Thymus (tissue), 11 donors: ENCODE data around the gene C3orf20. TPM values are rescaled to one million over a fixed set of nuclear protein-coding genes. Genes with fewer than 3 reads are reported as not detected.

ENCODE experiments used
- DNase-seq, 9 donors: peaks; one replicate each; pipeline ENCODE4 v3.0.0-alpha.2; 2013; ENCODE audit warnings: low spot score in 9 of 9, low read depth in 6 of 9, missing footprints in 1 of 9
- H3K27ac ChIP-seq, 2 donors: one replicate each; pipeline ENCODE4 v1.5.1; 2013; ENCODE audit warnings: control low read depth in 1 of 2, low read depth in 1 of 2, low read length in 1 of 2, mild to moderate bottlenecking in 1 of 2, moderate library complexity in 1 of 2
- H3K27me3 ChIP-seq, 2 donors: one replicate each; pipeline ENCODE4 v1.5.1; 2013; ENCODE audit warnings: low read length in 1 of 2; ENCODE audit not compliant: control insufficient read depth in 2 of 2, insufficient read depth in 1 of 2
- H3K36me3 ChIP-seq, 2 donors: one replicate each; pipeline ENCODE4 v1.5.1; 2013; ENCODE audit warnings: low read length in 1 of 2, mild to moderate bottlenecking in 1 of 2, moderate library complexity in 1 of 2; ENCODE audit not compliant: control insufficient read depth in 2 of 2, insufficient read depth in 2 of 2
- H3K4me1 ChIP-seq, 2 donors: one replicate each; pipeline ENCODE4 v1.5.1; 2013; ENCODE audit warnings: low read length in 2 of 2; ENCODE audit not compliant: control insufficient read depth in 2 of 2, insufficient read depth in 2 of 2
- H3K4me3 ChIP-seq, 2 donors: one replicate each; pipeline ENCODE4 v1.5.1; 2013; ENCODE audit warnings: low read length in 2 of 2, control low read depth in 1 of 2, mild to moderate bottlenecking in 1 of 2
- H3K9me3 ChIP-seq, 2 donors: one replicate each; pipeline ENCODE4 v1.5.1; 2013; ENCODE audit warnings: low read length in 1 of 2, mild to moderate bottlenecking in 1 of 2; ENCODE audit not compliant: control insufficient read depth in 2 of 2, insufficient read depth in 1 of 2
- WGBS: extraction: QIAGEN DNeasy Blood & Tissue Kit; methylation state at CpG from one replicate; pipeline ENCODE4 v1.1.7; 2013; 5-methylcytosine and 5-hydroxymethylcytosine counted together
- polyA plus RNA-seq: library from polyadenylated mRNA; stranded (reverse); fragments of 200-250 nt; gene quantifications from one replicate; pipeline ENCODE4 v1.2.3, GENCODE V29; 2013
- total RNA-seq: library from RNA; stranded (reverse); fragments of 120-200 nt; gene quantifications from one replicate; pipeline ENCODE4 v1.2.4, GENCODE V29; 2013
- donor health status: healthy.

The C3orf20 gene
- total and polyA plus RNA-seq, 2 donors = 0.02 TPM; not detected in 1

DNA sequence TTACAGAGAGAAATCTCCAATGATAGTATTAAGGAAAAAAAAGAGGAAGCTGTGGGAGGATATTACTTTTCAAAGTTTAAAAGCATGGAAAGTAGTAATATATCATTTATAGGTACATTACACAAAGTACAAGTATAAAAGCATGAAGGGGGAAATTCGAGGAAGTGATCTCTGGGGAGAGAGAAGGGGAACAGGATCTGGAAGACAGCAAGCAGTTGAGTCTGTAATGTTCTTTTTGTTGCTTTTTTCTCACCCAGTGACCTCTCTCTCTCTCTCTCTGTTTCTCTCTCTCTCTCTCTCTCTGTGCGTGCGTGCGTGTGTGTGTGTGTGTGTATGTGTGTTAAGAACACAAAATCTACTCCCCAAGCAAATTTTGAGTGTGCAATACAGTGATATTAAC is 10.2 kb downstream of the C3orf20 start:
- Histone ChIP-seq H3K4me3 (no peak overlapping the region), H3K4me1 (peaks cover 3 to 13% of the 10 kb centered on the region in 2 donors), H3K36me3 (no peaks in the 10 kb centered on the region), H3K27me3 (no peaks in the 10 kb centered on the region), H3K9me3 (peaks cover 0 to 5% of the 10 kb centered on the region in 2 donors), H3K27ac (no peak overlapping the region)
- 47% methylated on average over 4 of the region's 4 CpGs for WGBS
- DNase-seq = no peak

DNA sequence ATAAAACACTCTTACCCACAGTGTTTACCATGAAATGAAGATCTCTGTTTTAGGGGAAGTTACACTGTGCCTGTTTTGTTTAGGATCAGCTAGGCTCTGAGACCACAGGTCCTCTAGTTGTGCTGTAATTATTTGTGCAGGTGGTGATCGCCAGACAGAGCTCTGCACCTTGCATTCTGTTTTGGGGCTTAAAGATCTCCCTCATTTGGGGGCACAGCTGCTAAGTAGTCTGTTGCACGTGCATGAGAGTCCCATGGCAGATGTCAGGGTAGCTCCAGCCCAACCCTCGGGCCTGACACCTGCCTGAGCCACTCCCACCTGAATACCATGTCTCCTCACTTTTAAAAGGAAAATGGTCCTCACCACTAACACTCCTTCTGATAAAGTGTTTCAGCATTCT is 12.4 kb downstream of the C3orf20 start:
- Histone ChIP-seq H3K27ac (peak overlapping the region in 1 of 2 donors; percentile 36), H3K36me3 (no peaks in the 10 kb centered on the region), H3K27me3 (peaks cover 0 to 6% of the 10 kb centered on the region in 2 donors), H3K9me3 (peaks cover 0 to 5% of the 10 kb centered on the region in 2 donors), H3K4me3 (no peak overlapping the region), H3K4me1 (peaks cover 3 to 13% of the 10 kb centered on the region in 2 donors)
- WGBS = 4% methylated on average over 3 of the region's 3 CpGs
- DNase-seq = peak; percentile 17 to 76 (median 46)

GRCh38 chr3:14688525-14688924 is 13.6 kb downstream of the C3orf20 start:
- DNase-seq = peak in 1 of 9 donors; percentile 10
- Histone ChIP-seq H3K27ac (no peak overlapping the region), H3K36me3 (no peaks in the 10 kb centered on the region), H3K4me1 (peaks cover 3 to 13% of the 10 kb centered on the region in 2 donors), H3K27me3 (peaks cover 0 to 6% of the 10 kb centered on the region in 2 donors), H3K4me3 (no peak overlapping the region), H3K9me3 (peaks cover 0 to 5% of the 10 kb centered on the region in 2 donors)
- 10% methylated on average over 2 of the region's 2 CpGs for WGBS

DNA sequence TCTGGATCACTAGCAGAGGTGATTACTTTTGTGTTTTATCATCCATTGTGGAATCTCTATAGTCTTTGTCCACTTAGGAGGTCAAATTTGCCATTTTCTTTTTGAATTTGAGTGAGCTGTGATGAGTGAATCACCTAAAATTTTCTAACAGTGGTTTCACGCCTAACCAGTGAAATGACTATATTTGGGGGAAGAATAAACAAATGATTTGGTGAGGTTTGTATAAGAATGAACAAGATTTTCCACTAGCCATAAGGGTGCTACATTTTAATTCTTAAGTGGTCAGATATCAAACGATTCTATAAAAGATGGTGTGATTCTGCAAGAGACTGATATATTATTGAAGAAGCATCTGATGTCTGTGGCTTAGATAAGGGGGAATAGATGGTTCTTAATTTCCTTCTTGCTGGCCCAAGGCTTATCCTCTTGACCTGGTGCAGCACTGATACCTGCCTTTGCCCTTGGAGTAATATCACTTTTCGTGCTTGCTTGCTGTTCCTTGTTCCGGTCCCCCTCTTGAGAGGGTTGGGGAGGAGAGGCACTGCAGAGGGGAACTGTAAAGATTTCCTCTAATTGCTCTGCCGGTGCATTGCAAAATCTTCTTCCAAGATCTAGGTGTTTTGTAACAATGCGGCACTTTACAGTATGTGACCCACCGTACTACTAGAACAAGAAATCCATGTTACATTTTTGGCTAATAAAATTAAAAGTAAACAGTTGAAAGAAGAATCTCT is 14.5 kb downstream of the C3orf20 start:
- Histone ChIP-seq H3K27me3 (peaks cover 0 to 6% of the 10 kb centered on the region in 2 donors), H3K9me3 (peaks cover 0 to 5% of the 10 kb centered on the region in 2 donors), H3K27ac (no peak overlapping the region), H3K4me1 (peaks cover 3 to 13% of the 10 kb centered on the region in 2 donors), H3K4me3 (no peak overlapping the region), H3K36me3 (no peaks in the 10 kb centered on the region)
- WGBS = 65% methylated on average over 7 of the region's 7 CpGs
- no peak for DNase-seq

- Histone ChIP-seq H3K4me3 (no peak overlapping the region), H3K36me3 (no peaks in the 10 kb centered on the region), H3K9me3 (peaks cover 0 to 5% of the 10 kb centered on the region in 2 donors), H3K27ac (no peak overlapping the region), H3K4me1 (peaks cover 3 to 13% of the 10 kb centered on the region in 2 donors), H3K27me3 (peaks cover 0 to 6% of the 10 kb centered on the region in 2 donors)
- DNase-seq = no peak
- WGBS = 63% methylated on average over 4 of the region's 4 CpGs
Observed at GRCh38 chr3:14691239-14691638, 16.3 kb downstream of the C3orf20 start.

DNA sequence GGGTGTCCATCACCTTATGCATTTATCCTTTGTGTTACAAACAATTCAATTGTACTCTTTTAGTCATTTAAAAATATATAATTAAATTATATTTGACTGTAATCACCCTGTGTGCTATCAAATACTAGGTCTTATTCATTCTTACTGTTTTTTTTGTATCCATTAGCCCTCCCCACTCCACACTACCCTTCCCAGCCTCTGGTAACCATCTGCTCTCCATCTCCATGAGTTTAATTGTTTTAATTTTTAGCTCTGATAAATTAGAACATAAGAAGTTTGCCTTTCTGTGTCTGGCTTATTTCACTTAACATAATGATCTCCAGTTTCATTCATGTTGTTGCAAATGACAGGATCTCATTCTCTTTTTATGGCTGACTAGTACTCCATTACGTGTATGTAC is 16.8 kb downstream of the C3orf20 start:
- Histone ChIP-seq H3K9me3 (peaks cover 0 to 5% of the 10 kb centered on the region in 2 donors), H3K4me1 (peaks cover 3 to 11% of the 10 kb centered on the region in 2 donors), H3K36me3 (no peaks in the 10 kb centered on the region), H3K4me3 (no peak overlapping the region), H3K27ac (no peak overlapping the region), H3K27me3 (peaks cover 0 to 6% of the 10 kb centered on the region in 2 donors)
- no peak for DNase-seq
- WGBS = 95% methylated on average over 1 of the region's 1 CpG

GRCh38 chr3:14698601-14699244 is 23.8 kb downstream of the C3orf20 start:
- 95% methylated on average over 1 of the region's 1 CpG for WGBS
- H3K27ac ChIP-seq = no peak overlapping the region
- no peak for DNase-seq
- no peaks in the 10 kb centered on the region for H3K36me3 ChIP-seq
- H3K4me3 ChIP-seq = no peak overlapping the region
- no peaks in the 10 kb centered on the region for H3K4me1 ChIP-seq
- no peaks in the 10 kb centered on the region for H3K9me3 ChIP-seq
- H3K27me3 ChIP-seq = no peaks in the 10 kb centered on the region

GRCh38 chr3:14699643-14700042 is 24.7 kb downstream of the C3orf20 start:
- no peaks in the 10 kb centered on the region for H3K27me3 ChIP-seq
- WGBS = 94% methylated on average over 1 of the region's 1 CpG
- H3K9me3 ChIP-seq = no peaks in the 10 kb centered on the region
- no peak overlapping the region for H3K4me3 ChIP-seq
- no peak for DNase-seq
- H3K4me1 ChIP-seq = no peaks in the 10 kb centered on the region
- H3K36me3 ChIP-seq = no peaks in the 10 kb centered on the region
- no peak overlapping the region for H3K27ac ChIP-seq

- Histone ChIP-seq H3K9me3 (no peaks in the 10 kb centered on the region), H3K4me1 (no peaks in the 10 kb centered on the region), H3K27me3 (no peaks in the 10 kb centered on the region), H3K36me3 (no peaks in the 10 kb centered on the region), H3K4me3 (no peak overlapping the region), H3K27ac (no peak overlapping the region)
- DNase-seq = no peak
- 98% methylated on average over 3 of the region's 3 CpGs for WGBS
Observed at GRCh38 chr3:14700891-14701290, 25.9 kb downstream of the C3orf20 start.
